Sigmoid colon (tissue), 4 donors: ENCODE data around the gene ARHGAP6.

Experiments used
- EP300 ChIP-seq, 4 donors: sonication (generic); formaldehyde crosslinking; IDR thresholded peaks; one replicate each; pipeline ENCODE4 v1.6.1; 2017; ENCODE audit warnings: antibody characterized with exemption in 4 of 4
- TF ChIP-seq, protein P1 (sequence below), 4 experiments: fragments of 450-650 bp in 3 of 4; fragments of 200-600 bp in 1 of 4; IDR thresholded peaks; one replicate each; pipeline ENCODE4 v1.5.1; 2016 to 2019; ENCODE audit warnings: antibody characterized with exemption in 4 of 4, mild to moderate bottlenecking in 3 of 4, moderate library complexity in 2 of 4

DNA sequence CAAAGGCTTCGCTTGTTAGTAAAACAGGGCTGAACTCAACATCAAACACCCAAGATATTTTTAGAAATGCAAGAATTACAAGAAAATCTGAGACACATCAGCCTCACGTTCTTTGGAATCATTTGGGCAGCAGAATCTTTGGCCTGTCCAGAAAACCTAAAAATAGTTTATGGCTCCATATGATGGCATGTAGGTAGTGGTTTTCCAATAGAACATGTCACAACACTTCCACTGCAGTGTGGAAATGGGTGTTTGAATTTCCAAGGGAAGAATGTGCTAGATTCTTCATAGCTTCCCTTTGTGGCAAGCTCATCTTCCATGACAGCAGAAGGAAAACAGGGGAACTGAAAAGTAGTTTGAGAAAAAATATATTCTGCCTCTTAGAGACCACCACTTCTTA is 118.8 kb downstream of the ARHGAP6 start:
- TF ChIP-seq, protein P1, sequence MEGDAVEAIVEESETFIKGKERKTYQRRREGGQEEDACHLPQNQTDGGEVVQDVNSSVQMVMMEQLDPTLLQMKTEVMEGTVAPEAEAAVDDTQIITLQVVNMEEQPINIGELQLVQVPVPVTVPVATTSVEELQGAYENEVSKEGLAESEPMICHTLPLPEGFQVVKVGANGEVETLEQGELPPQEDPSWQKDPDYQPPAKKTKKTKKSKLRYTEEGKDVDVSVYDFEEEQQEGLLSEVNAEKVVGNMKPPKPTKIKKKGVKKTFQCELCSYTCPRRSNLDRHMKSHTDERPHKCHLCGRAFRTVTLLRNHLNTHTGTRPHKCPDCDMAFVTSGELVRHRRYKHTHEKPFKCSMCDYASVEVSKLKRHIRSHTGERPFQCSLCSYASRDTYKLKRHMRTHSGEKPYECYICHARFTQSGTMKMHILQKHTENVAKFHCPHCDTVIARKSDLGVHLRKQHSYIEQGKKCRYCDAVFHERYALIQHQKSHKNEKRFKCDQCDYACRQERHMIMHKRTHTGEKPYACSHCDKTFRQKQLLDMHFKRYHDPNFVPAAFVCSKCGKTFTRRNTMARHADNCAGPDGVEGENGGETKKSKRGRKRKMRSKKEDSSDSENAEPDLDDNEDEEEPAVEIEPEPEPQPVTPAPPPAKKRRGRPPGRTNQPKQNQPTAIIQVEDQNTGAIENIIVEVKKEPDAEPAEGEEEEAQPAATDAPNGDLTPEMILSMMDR (IDR thresholded peaks at IDR 0.05), result no peak
- no peak for TF ChIP-seq EP300 (IDR thresholded peaks at IDR 0.05)
